HepG2 (cell line): ENCODE measurements around the gene STK10. TPM values are rescaled to one million over a fixed set of nuclear protein-coding genes. Genes with fewer than 3 reads are reported as not detected.
A peak's percentile ranks its signal among the peaks of the same experiment; 100 is the strongest.

Source experiments
- ARNT ChIP-seq: fragments of 450-650 bp; IDR thresholded peaks from 2 replicates; pipeline ENCODE4 v1.6.1; 2017
- ERF ChIP-seq: IDR thresholded peaks from 2 replicates; pipeline ENCODE4 v1.6.1; 2018; ENCODE audit warnings: missing biosample characterization, missing genetic modification reagents
- HDAC2 ChIP-seq: sonication (generic); formaldehyde crosslinking; IDR thresholded peaks from 2 replicates; pipeline ENCODE4 v1.4.0; 2020; ENCODE audit warnings: missing genetic modification reagents
- JDP2 ChIP-seq: sonication (generic); formaldehyde crosslinking; IDR thresholded peaks from 2 replicates; pipeline ENCODE4 v1.8.1; 2022; ENCODE audit warnings: missing genetic modification reagents, borderline replicate concordance
- MTA3 ChIP-seq: sonication (generic); formaldehyde crosslinking; IDR thresholded peaks from 2 replicates; pipeline ENCODE4 v1.4.0; 2020; ENCODE audit warnings: missing genetic modification reagents
- NKX3-1 ChIP-seq: sonication (generic); formaldehyde crosslinking; IDR thresholded peaks from 2 replicates; pipeline ENCODE4 v1.5.0; 2020; ENCODE audit warnings: missing genetic modification reagents
- SAP130 ChIP-seq: IDR thresholded peaks from 2 replicates; pipeline ENCODE4 v1.6.1; 2016; ENCODE audit warnings: low read depth
- SCMH1 ChIP-seq: sonication (generic); formaldehyde crosslinking; IDR thresholded peaks from 2 replicates; pipeline ENCODE4 v1.9.0; 2021; ENCODE audit warnings: missing genetic modification reagents, mild to moderate bottlenecking, borderline replicate concordance
- ZFP37 ChIP-seq: sonication (generic); formaldehyde crosslinking; IDR thresholded peaks from 2 replicates; pipeline ENCODE4 v1.4.0; 2020; ENCODE audit warnings: missing genetic modification reagents, borderline replicate concordance
- ZMYM2 ChIP-seq: sonication (generic); formaldehyde crosslinking; IDR thresholded peaks from 2 replicates; pipeline ENCODE4 v1.8.0; 2022; ENCODE audit warnings: mild to moderate bottlenecking, missing genetic modification reagents
- ZNF605 ChIP-seq: sonication (generic); formaldehyde crosslinking; IDR thresholded peaks from 2 replicates; pipeline ENCODE4 v1.8.0; 2022; ENCODE audit warnings: mild to moderate bottlenecking, missing genetic modification reagents
- ZNF780A ChIP-seq: sonication (generic); formaldehyde crosslinking; IDR thresholded peaks from 2 replicates; pipeline ENCODE4 v1.8.0; 2022; ENCODE audit warnings: mild to moderate bottlenecking, missing genetic modification reagents, moderate library complexity
- ZNF782 ChIP-seq: sonication (generic); formaldehyde crosslinking; IDR thresholded peaks from 2 replicates; pipeline ENCODE4 v1.4.0; 2020; ENCODE audit warnings: missing genetic modification reagents, mild to moderate bottlenecking, borderline replicate concordance
- ZNF83 ChIP-seq: sonication (generic); formaldehyde crosslinking; IDR thresholded peaks from 2 replicates; pipeline ENCODE4 v1.4.0; 2020; ENCODE audit warnings: missing genetic modification reagents, mild to moderate bottlenecking, borderline replicate concordance
- polyA plus RNA-seq, 8 experiments: library from polyadenylated mRNA; depleted of rRNA in 3 of 8; stranded (reverse) in 7 of 8; unstranded in 1 of 8; fragments of >200 nt; fragmentation: Illumina TruSeq in 4 of 8; extraction: Trizol in 4 of 8; gene quantifications; 2 replicates each; pipeline versions ENCODE4 v1.2.1 to v1.2.3, GENCODE V29; 2011 to 2016; ENCODE audit warnings: low read depth in 4 of 8, missing spikeins in 1 of 8, mixed read lengths in 1 of 8; ENCODE audit not compliant: insufficient read depth in 1 of 8
- total RNA-seq, 5 experiments: library from RNA; depleted of rRNA; stranded (reverse); fragments of >200 nt; fragmentation: Illumina TruSeq; extraction: Trizol; gene quantifications; 2 replicates each; pipeline ENCODE4 v1.2.3, GENCODE V29; 2016; ENCODE audit warnings: low read depth in 1 of 5
- TF ChIP-seq, protein P1 (sequence below): sonication (generic); formaldehyde crosslinking; IDR thresholded peaks from 2 replicates; pipeline ENCODE4 v1.4.0; 2020; ENCODE audit warnings: mild to moderate bottlenecking, missing genetic modification reagents
- TF ChIP-seq, protein P2 (sequence below): sonication (generic); formaldehyde crosslinking; IDR thresholded peaks from 2 replicates; pipeline ENCODE4 v1.5.1; 2020; ENCODE audit warnings: mild to moderate bottlenecking, missing genetic modification reagents, borderline replicate concordance
- TF ChIP-seq, protein P3 (sequence below): sonication (generic); formaldehyde crosslinking; IDR thresholded peaks from 2 replicates; pipeline ENCODE4 v1.4.0; 2020; ENCODE audit warnings: missing genetic modification reagents
- TF ChIP-seq, protein P4 (sequence below): sonication (generic); formaldehyde crosslinking; IDR thresholded peaks from 2 replicates; pipeline ENCODE4 v1.5.0; 2020; ENCODE audit warnings: missing genetic modification reagents
- TF ChIP-seq, protein P5 (sequence below): sonication (generic); formaldehyde crosslinking; IDR thresholded peaks from 2 replicates; pipeline ENCODE4 v1.8.0; 2022; ENCODE audit warnings: mild to moderate bottlenecking, missing genetic modification reagents, moderate library complexity
- TF ChIP-seq, protein P6 (sequence below): sonication (generic); formaldehyde crosslinking; IDR thresholded peaks from 2 replicates; pipeline ENCODE4 v1.4.0; 2020; ENCODE audit warnings: low read depth, mild to moderate bottlenecking, missing genetic modification reagents

STK10 gene
- total and polyA plus RNA-seq, 2 of the 13 experiments (the other 11 are each of a cell fraction or from before 2014, with no cell fraction given), result 7.0 to 7.2 TPM

DNA sequence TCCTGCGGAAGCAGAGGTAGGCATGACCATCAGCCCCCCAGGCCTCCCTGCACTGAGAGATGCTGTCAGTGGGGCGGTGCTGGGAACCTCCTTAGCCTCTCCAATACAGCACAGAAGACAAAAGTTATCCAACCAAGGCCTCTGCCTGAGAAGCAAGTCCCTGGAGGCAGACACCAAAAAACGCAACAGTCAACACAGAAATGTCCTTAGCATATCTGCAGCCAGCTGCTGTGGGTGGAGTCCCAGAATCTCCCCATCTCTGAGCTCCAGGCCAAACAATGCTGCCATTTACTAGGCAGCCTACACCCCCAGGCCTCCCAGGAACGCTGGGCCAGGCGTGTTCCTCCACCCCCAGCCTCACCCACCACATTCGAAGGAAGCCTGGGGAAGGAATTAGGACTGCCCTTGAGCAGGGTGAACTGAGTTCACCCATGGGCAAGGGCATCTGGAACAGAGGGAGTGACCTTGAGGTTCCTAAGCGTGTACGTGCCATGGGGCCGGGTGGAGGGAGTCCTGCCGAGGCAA is 43.7 kb downstream of the STK10 start (continued):
- TF ChIP-seq ZNF605 (CRISPR knock-in tag), result peak; percentile 33; the same call in 1 of the 2 replicates
- TF ChIP-seq ZFP37 (CRISPR knock-in tag), result no peak
- TF ChIP-seq, protein P1, sequence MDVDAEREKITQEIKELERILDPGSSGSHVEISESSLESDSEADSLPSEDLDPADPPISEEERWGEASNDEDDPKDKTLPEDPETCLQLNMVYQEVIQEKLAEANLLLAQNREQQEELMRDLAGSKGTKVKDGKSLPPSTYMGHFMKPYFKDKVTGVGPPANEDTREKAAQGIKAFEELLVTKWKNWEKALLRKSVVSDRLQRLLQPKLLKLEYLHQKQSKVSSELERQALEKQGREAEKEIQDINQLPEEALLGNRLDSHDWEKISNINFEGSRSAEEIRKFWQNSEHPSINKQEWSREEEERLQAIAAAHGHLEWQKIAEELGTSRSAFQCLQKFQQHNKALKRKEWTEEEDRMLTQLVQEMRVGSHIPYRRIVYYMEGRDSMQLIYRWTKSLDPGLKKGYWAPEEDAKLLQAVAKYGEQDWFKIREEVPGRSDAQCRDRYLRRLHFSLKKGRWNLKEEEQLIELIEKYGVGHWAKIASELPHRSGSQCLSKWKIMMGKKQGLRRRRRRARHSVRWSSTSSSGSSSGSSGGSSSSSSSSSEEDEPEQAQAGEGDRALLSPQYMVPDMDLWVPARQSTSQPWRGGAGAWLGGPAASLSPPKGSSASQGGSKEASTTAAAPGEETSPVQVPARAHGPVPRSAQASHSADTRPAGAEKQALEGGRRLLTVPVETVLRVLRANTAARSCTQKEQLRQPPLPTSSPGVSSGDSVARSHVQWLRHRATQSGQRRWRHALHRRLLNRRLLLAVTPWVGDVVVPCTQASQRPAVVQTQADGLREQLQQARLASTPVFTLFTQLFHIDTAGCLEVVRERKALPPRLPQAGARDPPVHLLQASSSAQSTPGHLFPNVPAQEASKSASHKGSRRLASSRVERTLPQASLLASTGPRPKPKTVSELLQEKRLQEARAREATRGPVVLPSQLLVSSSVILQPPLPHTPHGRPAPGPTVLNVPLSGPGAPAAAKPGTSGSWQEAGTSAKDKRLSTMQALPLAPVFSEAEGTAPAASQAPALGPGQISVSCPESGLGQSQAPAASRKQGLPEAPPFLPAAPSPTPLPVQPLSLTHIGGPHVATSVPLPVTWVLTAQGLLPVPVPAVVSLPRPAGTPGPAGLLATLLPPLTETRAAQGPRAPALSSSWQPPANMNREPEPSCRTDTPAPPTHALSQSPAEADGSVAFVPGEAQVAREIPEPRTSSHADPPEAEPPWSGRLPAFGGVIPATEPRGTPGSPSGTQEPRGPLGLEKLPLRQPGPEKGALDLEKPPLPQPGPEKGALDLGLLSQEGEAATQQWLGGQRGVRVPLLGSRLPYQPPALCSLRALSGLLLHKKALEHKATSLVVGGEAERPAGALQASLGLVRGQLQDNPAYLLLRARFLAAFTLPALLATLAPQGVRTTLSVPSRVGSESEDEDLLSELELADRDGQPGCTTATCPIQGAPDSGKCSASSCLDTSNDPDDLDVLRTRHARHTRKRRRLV (CRISPR knock-in tag), result no peak
- TF ChIP-seq, protein P2, sequence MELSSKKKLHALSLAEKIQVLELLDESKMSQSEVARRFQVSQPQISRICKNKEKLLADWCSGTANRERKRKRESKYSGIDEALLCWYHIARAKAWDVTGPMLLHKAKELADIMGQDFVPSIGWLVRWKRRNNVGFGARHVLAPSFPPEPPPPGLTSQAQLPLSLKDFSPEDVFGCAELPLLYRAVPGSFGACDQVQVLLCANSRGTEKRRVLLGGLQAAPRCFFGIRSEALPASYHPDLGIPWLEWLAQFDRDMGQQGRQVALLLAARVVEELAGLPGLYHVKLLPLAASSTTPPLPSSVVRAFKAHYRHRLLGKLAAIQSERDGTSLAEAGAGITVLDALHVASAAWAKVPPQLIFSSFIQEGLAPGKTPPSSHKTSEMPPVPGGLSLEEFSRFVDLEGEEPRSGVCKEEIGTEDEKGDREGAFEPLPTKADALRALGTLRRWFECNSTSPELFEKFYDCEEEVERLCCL (CRISPR knock-in tag), result no peak
- TF ChIP-seq ZMYM2, result peak; percentile 41; the same call in 1 of the 2 replicates
- no peak for TF ChIP-seq ZNF83 (CRISPR knock-in tag)
- TF ChIP-seq MTA3 (CRISPR knock-in tag), result no peak
- TF ChIP-seq, protein P3, sequence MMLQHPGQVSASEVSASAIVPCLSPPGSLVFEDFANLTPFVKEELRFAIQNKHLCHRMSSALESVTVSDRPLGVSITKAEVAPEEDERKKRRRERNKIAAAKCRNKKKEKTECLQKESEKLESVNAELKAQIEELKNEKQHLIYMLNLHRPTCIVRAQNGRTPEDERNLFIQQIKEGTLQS (CRISPR knock-in tag), result no peak
- TF ChIP-seq ERF (CRISPR knock-in tag), result no peak
- peak; percentile 31; the same call in 1 of the 2 replicates for TF ChIP-seq SAP130 (CRISPR knock-in tag)
- no peak for TF ChIP-seq NKX3-1 (CRISPR knock-in tag)
- no peak for TF ChIP-seq ZNF782
- no peak for TF ChIP-seq ARNT
- no peak for TF ChIP-seq SCMH1 (CRISPR knock-in tag)
- TF ChIP-seq JDP2 (CRISPR knock-in tag), result no peak
- TF ChIP-seq HDAC2 (CRISPR knock-in tag), result 0 out of 2 replicates have a peak, but pooled peaks have one; percentile 10
- TF ChIP-seq, protein P4, sequence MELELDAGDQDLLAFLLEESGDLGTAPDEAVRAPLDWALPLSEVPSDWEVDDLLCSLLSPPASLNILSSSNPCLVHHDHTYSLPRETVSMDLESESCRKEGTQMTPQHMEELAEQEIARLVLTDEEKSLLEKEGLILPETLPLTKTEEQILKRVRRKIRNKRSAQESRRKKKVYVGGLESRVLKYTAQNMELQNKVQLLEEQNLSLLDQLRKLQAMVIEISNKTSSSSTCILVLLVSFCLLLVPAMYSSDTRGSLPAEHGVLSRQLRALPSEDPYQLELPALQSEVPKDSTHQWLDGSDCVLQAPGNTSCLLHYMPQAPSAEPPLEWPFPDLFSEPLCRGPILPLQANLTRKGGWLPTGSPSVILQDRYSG (CRISPR knock-in tag), result no peak
- no peak for TF ChIP-seq ZNF780A (CRISPR knock-in tag)
- TF ChIP-seq, protein P5, sequence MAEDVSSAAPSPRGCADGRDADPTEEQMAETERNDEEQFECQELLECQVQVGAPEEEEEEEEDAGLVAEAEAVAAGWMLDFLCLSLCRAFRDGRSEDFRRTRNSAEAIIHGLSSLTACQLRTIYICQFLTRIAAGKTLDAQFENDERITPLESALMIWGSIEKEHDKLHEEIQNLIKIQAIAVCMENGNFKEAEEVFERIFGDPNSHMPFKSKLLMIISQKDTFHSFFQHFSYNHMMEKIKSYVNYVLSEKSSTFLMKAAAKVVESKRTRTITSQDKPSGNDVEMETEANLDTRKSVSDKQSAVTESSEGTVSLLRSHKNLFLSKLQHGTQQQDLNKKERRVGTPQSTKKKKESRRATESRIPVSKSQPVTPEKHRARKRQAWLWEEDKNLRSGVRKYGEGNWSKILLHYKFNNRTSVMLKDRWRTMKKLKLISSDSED (CRISPR knock-in tag), result no peak
- TF ChIP-seq, protein P6, sequence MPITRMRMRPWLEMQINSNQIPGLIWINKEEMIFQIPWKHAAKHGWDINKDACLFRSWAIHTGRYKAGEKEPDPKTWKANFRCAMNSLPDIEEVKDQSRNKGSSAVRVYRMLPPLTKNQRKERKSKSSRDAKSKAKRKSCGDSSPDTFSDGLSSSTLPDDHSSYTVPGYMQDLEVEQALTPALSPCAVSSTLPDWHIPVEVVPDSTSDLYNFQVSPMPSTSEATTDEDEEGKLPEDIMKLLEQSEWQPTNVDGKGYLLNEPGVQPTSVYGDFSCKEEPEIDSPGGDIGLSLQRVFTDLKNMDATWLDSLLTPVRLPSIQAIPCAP (CRISPR knock-in tag), result no peak
